PC-3 (cell line): ENCODE results near the gene CACNA1B. TPM values are rescaled to one million over a fixed set of nuclear protein-coding genes. Genes with fewer than 3 reads are reported as not detected.

Experiments
- ATAC-seq: fragments of 200-7000 bp; cut with Tn5 transposase; 2 replicates; pipeline ENCODE4 v1.9.1; 2020; ENCODE audit warnings: mild to moderate bottlenecking, moderate library complexity
- BruUV-seq: library from RNA; stranded (reverse); fragments of 400-500 nt; replicated peaks from 2 replicates; lab custom pipeline; 2021; lab: Mats Ljungman, UMichigan
- CTCF ChIA-PET: fragments of 300-600 bp; sonication (Branson Sonifier 250); formaldehyde crosslinking; loops from one replicate; lab custom pipeline; 2022; ENCODE audit warnings: antibody characterized with exemption; lab: Charles Lee
- POLR2A ChIA-PET: fragments of 300-600 bp; sonication (Branson Sonifier 250); formaldehyde crosslinking; loops from one replicate; lab custom pipeline; 2022; ENCODE audit warnings: antibody characterized with exemption; ENCODE audit not compliant: unreplicated experiment; lab: Charles Lee
- DNase-seq: peaks from one replicate; pipeline ENCODE4 v3.0.0-alpha.2; 2015
- H2AFZ ChIP-seq: fragments of 300-600 bp; sonication (generic); 2 replicates; pipeline ENCODE4 v1.6.0; 2016; ENCODE audit warnings: antibody characterized with exemption, low read length
- H3F3A ChIP-seq: fragments of 300-600 bp; sonication (generic); one replicate; pipeline ENCODE4 v1.6.0; 2017; ENCODE audit warnings: antibody characterized with exemption, low read length, control low read depth, mild to moderate bottlenecking; ENCODE audit not compliant: unreplicated experiment
- H3K27ac ChIP-seq: fragments of 300-600 bp; sonication (generic); 2 replicates; pipeline ENCODE4 v1.5.1; 2016; ENCODE audit warnings: mild to moderate bottlenecking, low read length
- H3K27me3 ChIP-seq: fragments of 300-600 bp; sonication (generic); 2 replicates; pipeline ENCODE4 v1.6.1; 2016; ENCODE audit warnings: low read length, mixed read lengths
- H3K36me3 ChIP-seq: fragments of 300-600 bp; sonication (generic); 2 replicates; pipeline ENCODE4 v1.6.1; 2016; ENCODE audit warnings: low read depth, mixed run types, low read length, mixed read lengths
- H3K4me1 ChIP-seq: fragments of 300-600 bp; sonication (generic); 2 replicates; pipeline ENCODE4 v1.5.1; 2016; ENCODE audit warnings: low read length; ENCODE audit not compliant: insufficient read depth
- H3K4me2 ChIP-seq: fragments of 300-600 bp; sonication (generic); 2 replicates; pipeline ENCODE4 v1.6.0; 2016; ENCODE audit warnings: low read length
- H3K4me3 ChIP-seq: fragments of 300-600 bp; sonication (generic); 2 replicates; pipeline ENCODE4 v1.5.1; 2016; ENCODE audit warnings: mild to moderate bottlenecking, low read length, mixed read lengths
- H3K79me2 ChIP-seq: fragments of 300-600 bp; sonication (generic); 2 replicates; pipeline ENCODE4 v1.6.1; 2017; ENCODE audit warnings: low read length, mixed read lengths
- H3K9ac ChIP-seq: fragments of 300-600 bp; sonication (generic); 2 replicates; pipeline ENCODE4 v1.6.0; 2016; ENCODE audit warnings: mild to moderate bottlenecking, low read length
- H3K9me2 ChIP-seq: fragments of 300-600 bp; sonication (generic); replicated peaks from 2 replicates; pipeline ENCODE4 v1.6.1; 2016; ENCODE audit warnings: mixed run types, low read length, mixed read lengths
- H3K9me3 ChIP-seq: fragments of 300-600 bp; sonication (generic); 2 replicates; pipeline ENCODE4 v1.6.1; 2016; ENCODE audit warnings: low read length, mixed read lengths
- H4K20me1 ChIP-seq: fragments of 300-600 bp; sonication (generic); 2 replicates; pipeline ENCODE4 v1.6.1; 2016; ENCODE audit warnings: low read length, mixed read lengths
- CTCF ChIP-seq: fragments of 300-600 bp; sonication (generic); conservative IDR thresholded peaks from 2 replicates; pipeline ENCODE4 v1.5.1; 2017; ENCODE audit warnings: antibody characterized with exemption, low read depth, mild to moderate bottlenecking, low read length
- EZH2 ChIP-seq: fragments of 300-600 bp; sonication (generic); IDR thresholded peaks from one replicate; pipeline ENCODE4 v1.6.1; 2017; ENCODE audit warnings: antibody characterized with exemption, mild to moderate bottlenecking, low read length; ENCODE audit not compliant: unreplicated experiment
- EZH2phosphoT487 ChIP-seq: fragments of 300-600 bp; sonication (generic); IDR thresholded peaks from 2 replicates; pipeline ENCODE4 v1.6.1; 2018; ENCODE audit warnings: mild to moderate bottlenecking, antibody characterized with exemption, low read length, borderline replicate concordance
- intact Hi-C: fragments of 100-400 bp; cut with micrococcal nuclease; formaldehyde crosslinking; loops from 2 replicates; pipeline ENCODE4 v1.9.0; 2023
- total RNA-seq: library from RNA; depleted of rRNA; stranded (reverse); fragments of >200 nt; gene quantifications from 2 replicates; pipeline ENCODE4 v1.2.3, GENCODE V29; 2014

CACNA1B gene
- total RNA-seq, 1 experiment from 2014 or later = not detected

DNA sequence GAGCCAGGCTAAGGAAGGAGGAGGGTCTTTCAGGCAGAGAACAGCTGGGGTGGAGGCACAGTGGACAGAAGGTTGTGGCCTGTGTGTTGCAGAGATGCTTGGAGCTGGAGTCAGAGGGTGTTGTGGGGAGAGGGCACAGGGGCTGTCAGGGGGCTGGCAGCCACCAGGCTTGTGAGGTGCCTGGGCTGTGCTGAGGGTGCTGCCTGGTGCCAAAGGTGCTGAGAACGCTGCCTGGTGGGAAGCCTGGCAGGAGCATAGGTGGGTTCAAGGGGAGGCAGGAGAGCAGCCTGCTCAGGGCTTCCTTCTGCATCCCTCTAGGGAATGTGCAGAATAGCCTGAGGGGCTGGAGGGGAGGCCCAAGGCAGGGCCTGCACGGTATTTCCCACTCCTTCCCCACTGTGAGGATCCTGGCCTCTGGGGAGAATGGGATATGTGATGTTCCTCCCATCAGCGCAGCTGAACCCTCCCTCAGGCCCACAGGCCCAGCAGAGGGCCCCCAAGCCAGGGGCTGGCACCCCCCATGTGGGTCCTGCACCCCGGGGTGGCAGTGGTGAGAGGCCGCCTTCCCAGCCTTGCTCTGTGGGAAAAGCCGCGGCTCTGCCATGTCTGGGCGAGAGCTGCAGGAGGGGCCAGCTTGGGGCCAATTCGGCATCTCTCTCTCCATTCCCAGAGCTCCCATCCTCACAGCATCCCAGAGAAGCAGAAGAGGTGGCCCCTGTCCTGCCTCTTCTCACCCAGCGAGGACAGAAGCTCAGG lies 76.3 kb downstream of the CACNA1B start:
- no peak overlapping the region for H3K27ac ChIP-seq
- no peaks in the 10 kb centered on the region for H3F3A ChIP-seq
- DNase-seq (no peak), ATAC-seq (no peak)
- intact Hi-C loops = no loop called here
- H4K20me1 ChIP-seq = no peaks in the 10 kb centered on the region
- peaks cover 3% of the 10 kb centered on the region; the same call in 1 of the 2 replicates for H3K27me3 ChIP-seq
- H2AFZ ChIP-seq = no peak overlapping the region
- no peak overlapping the region for H3K9ac ChIP-seq
- H3K9me3 ChIP-seq = no peaks in the 10 kb centered on the region
- no TSS peak for BruUV-seq
- H3K4me1 ChIP-seq = no peaks in the 10 kb centered on the region
- no peak overlapping the region for H3K4me2 ChIP-seq
- no peak overlapping the region for H3K4me3 ChIP-seq
- H3K36me3 ChIP-seq = no peaks in the 10 kb centered on the region
- POLR2A ChIA-PET = no interaction called here
- TF ChIP-seq EZH2 (no peak), CTCF (no peak), EZH2phosphoT487 (no peak)
- H3K79me2 ChIP-seq = no peaks in the 10 kb centered on the region
- no peaks in the 10 kb centered on the region for H3K9me2 ChIP-seq
- CTCF ChIA-PET = no interaction called here

DNA sequence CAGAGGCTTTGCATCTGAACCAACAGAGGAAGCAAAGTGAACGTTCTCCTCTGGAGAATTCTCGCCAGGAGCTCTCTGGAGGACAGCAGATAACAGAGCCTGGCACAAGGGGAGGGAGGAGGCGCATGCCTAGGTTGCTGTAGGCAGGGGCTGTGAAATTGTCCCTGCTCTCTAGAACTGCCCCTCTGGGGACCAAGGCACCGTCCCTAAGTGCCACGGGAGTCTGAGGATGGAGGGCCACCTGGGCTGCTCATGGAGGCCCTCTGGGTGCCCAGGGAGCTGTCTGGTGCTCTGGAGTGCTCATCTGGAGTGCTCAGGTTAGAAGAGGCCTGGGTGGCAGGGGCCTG lies 77.6 kb downstream of the CACNA1B start:
- Histone ChIP-seq H3K36me3 (no peaks in the 10 kb centered on the region), H3K4me3 (no peak overlapping the region), H3K79me2 (no peaks in the 10 kb centered on the region), H3K4me2 (no peak overlapping the region), H2AFZ (no peak overlapping the region), H3K27ac (no peak overlapping the region), H3K9ac (no peak overlapping the region), H3F3A (no peaks in the 10 kb centered on the region), H3K27me3 (peaks cover 3% of the 10 kb centered on the region; the same call in 1 of the 2 replicates), H3K9me2 (no peaks in the 10 kb centered on the region), H3K4me1 (no peaks in the 10 kb centered on the region), H3K9me3 (no peaks in the 10 kb centered on the region), H4K20me1 (no peaks in the 10 kb centered on the region)
- intact Hi-C loops = no loop called here
- DNase-seq (no peak), ATAC-seq (no peak)
- CTCF ChIA-PET = no interaction called here
- POLR2A ChIA-PET = no interaction called here
- BruUV-seq = no TSS peak
- TF ChIP-seq CTCF (no peak), EZH2 (no peak), EZH2phosphoT487 (no peak)

DNA sequence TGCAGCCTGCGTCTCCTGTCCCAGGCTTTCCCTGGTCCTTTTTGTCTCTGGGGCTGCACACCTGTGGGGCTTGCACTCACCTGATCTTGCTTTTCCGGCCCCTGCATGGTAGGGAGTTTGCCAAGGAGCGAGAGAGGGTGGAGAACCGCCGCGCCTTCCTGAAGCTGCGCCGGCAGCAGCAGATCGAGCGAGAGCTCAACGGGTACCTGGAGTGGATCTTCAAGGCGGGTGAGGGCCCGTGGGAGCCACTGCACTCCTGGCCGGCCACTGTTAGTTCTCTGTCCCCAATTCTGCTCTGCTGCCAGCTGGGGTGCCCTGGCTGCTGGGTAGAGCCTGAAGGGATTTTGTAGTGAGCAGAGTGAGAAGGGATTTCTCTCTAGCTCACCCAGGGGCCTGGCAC lies 78.0 kb downstream of the CACNA1B start:
- ChIA-PET CTCF (no interaction called here), POLR2A (no interaction called here)
- H3K4me2 ChIP-seq = no peak overlapping the region
- H3K36me3 ChIP-seq = no peaks in the 10 kb centered on the region
- no peak for ATAC-seq
- TF ChIP-seq CTCF = no peak
- no peak for TF ChIP-seq EZH2phosphoT487
- TF ChIP-seq EZH2 = no peak
- H3K9me2 ChIP-seq = no peaks in the 10 kb centered on the region
- H3K4me3 ChIP-seq = no peak overlapping the region
- no peak overlapping the region for H2AFZ ChIP-seq
- H3K9me3 ChIP-seq = no peaks in the 10 kb centered on the region
- no TSS peak for BruUV-seq
- no peaks in the 10 kb centered on the region for H4K20me1 ChIP-seq
- no peak for DNase-seq
- H3K9ac ChIP-seq = no peak overlapping the region
- no peaks in the 10 kb centered on the region for H3K79me2 ChIP-seq
- H3F3A ChIP-seq = no peaks in the 10 kb centered on the region
- H3K4me1 ChIP-seq = no peaks in the 10 kb centered on the region
- no peak overlapping the region for H3K27ac ChIP-seq
- intact Hi-C loops = no loop called here
- peaks cover 3% of the 10 kb centered on the region; the same call in 1 of the 2 replicates for H3K27me3 ChIP-seq
